G401.6 (cell line): ENCODE data around the gene PPIL6.
"Not testable (repeated sequence)": the region's sequence is repeated elsewhere in the genome, so short reads cannot be mapped to it uniquely, and the experiment has no call there.

ENCODE experiments used
- FAIRE-seq: peaks from 2 replicates; lab custom pipeline; 2012; peaks lifted over from hg19 to GRCh38; lab: Jason Lieb, UNC

Gene PPIL6

GRCh38 chr6:109393886-109394281, 46.5 kb downstream of the PPIL6 start:
- no peak for FAIRE-seq

- FAIRE-seq: no peak
These were observed 47.1 kb downstream of the PPIL6 start for GRCh38 chr6:109393157-109393885.

GRCh38 chr6:109389650-109390274, 50.7 kb downstream of the PPIL6 start:
- no peak for FAIRE-seq

GRCh38 chr6:109388265-109388664, 52.2 kb downstream of the PPIL6 start:
- no peak for FAIRE-seq

GRCh38 chr6:109383438-109383940, 56.9 kb downstream of the PPIL6 start:
- FAIRE-seq: no peak

GRCh38 chr6:109382576-109383437, 57.6 kb downstream of the PPIL6 start:
- FAIRE-seq: peak; percentile 92

GRCh38 chr6:109381747-109382575, 58.5 kb downstream of the PPIL6 start, which contains the start of gene CD164:
TSS of gene CD164 (minus strand) at chr6:109382467. CDS start at chr6:109382378, 89 bp downstream.
- FAIRE-seq: peak; percentile 69

GRCh38 chr6:109381061-109381746, 59.2 kb downstream of the PPIL6 start:
- FAIRE-seq: peak; percentile 31

GRCh38 chr6:109379711-109380110, 60.7 kb downstream of the PPIL6 start:
- no peak for FAIRE-seq

- FAIRE-seq: no peak
These were observed 62.7 kb downstream of the PPIL6 start for GRCh38 chr6:109377717-109378116.

GRCh38 chr6:109374326-109374892, 66.0 kb downstream of the PPIL6 start:
- no peak for FAIRE-seq

GRCh38 chr6:109373762-109374161, 66.7 kb downstream of the PPIL6 start:
- FAIRE-seq: no peak

GRCh38 chr6:109373331-109373730, 67.1 kb downstream of the PPIL6 start:
- FAIRE-seq: no peak

- no peak for FAIRE-seq
These were observed 68.3 kb downstream of the PPIL6 start for GRCh38 chr6:109372130-109372529.

- FAIRE-seq: no peak
These were observed 69.6 kb downstream of the PPIL6 start for GRCh38 chr6:109370792-109371191.

- no peak for FAIRE-seq
These were observed 70.1 kb downstream of the PPIL6 start for GRCh38 chr6:109370336-109370735.

- no peak for FAIRE-seq
These were observed 70.7 kb downstream of the PPIL6 start for GRCh38 chr6:109369728-109370127.

GRCh38 chr6:109364382-109365078, 75.9 kb downstream of the PPIL6 start:
- not testable (repeated sequence) for FAIRE-seq

GRCh38 chr6:109363753-109364152, 76.7 kb downstream of the PPIL6 start:
- no peak for FAIRE-seq
